GM12891 (cell line): ENCODE results near the gene DTNA.

Source experiments
- DNase-seq: peaks from one replicate; pipeline ENCODE4 v3.0.0; 2011; ENCODE audit warnings: low spot score; ENCODE audit not compliant: insufficient read length
- FAIRE-seq: peaks from 2 replicates; lab custom pipeline; 2011; peaks lifted over from hg19 to GRCh38; lab: Jason Lieb, UNC
- PAX5 ChIP-seq: IDR thresholded peaks from 2 replicates; pipeline ENCODE4 v1.6.1; 2011; ENCODE audit warnings: low read length, moderate library complexity, mild to moderate bottlenecking; ENCODE audit not compliant: insufficient read depth, severe bottlenecking
- POLR2A ChIP-seq: IDR thresholded peaks from 2 replicates; pipeline ENCODE4 v1.6.1; 2011; ENCODE audit warnings: low read depth, low read length, control low read depth
- POLR2AphosphoS5 ChIP-seq: IDR thresholded peaks from 2 replicates; pipeline ENCODE4 v1.6.1; 2011; ENCODE audit warnings: low read depth, low read length, control low read depth
- POU2F2 ChIP-seq: IDR thresholded peaks from 2 replicates; pipeline ENCODE4 v1.6.1; 2011; ENCODE audit warnings: low read depth, mild to moderate bottlenecking, control low read depth, low read length, moderate library complexity
- SPI1 ChIP-seq: IDR thresholded peaks from 2 replicates; pipeline ENCODE4 v1.6.1; 2011; ENCODE audit warnings: low read depth, low read length, control low read depth
- TAF1 ChIP-seq: IDR thresholded peaks from 2 replicates; pipeline ENCODE4 v1.6.1; 2011; ENCODE audit warnings: low read depth, low read length, control low read depth

Gene DTNA

GRCh38 chr18:34760444-34760843, 50.3 kb downstream of the DTNA start:
- TF ChIP-seq POLR2A = no peak
- TF ChIP-seq POU2F2 = no peak
- no peak for TF ChIP-seq PAX5
- no peak for TF ChIP-seq SPI1
- TF ChIP-seq TAF1 = no peak
- TF ChIP-seq POLR2AphosphoS5 = no peak
- DNase-seq = no peak
- no peak for FAIRE-seq

GRCh38 chr18:34764451-34764850, 54.4 kb downstream of the DTNA start:
- DNase-seq = no peak
- TF ChIP-seq PAX5 = no peak
- no peak for TF ChIP-seq POLR2AphosphoS5
- TF ChIP-seq POU2F2 = no peak

GRCh38 chr18:34767601-34768027, 57.5 kb downstream of the DTNA start:
- TF ChIP-seq SPI1 = no peak
- TF ChIP-seq POU2F2 = no peak
- TF ChIP-seq PAX5 = no peak
- TF ChIP-seq POLR2A = no peak
- no peak for TF ChIP-seq POLR2AphosphoS5
- TF ChIP-seq TAF1 = no peak
- no peak for DNase-seq
- no peak for FAIRE-seq

More at GRCh38 chr18:34764451-34764850, 54.4 kb downstream of the DTNA start:
- FAIRE-seq = no peak

GRCh38 chr18:34771958-34772357, 61.9 kb downstream of the DTNA start:
- DNase-seq (no peak), FAIRE-seq (no peak)
- TF ChIP-seq SPI1 (no peak), PAX5 (no peak), TAF1 (no peak), POU2F2 (no peak), POLR2A (no peak), POLR2AphosphoS5 (no peak)

GRCh38 chr18:34772887-34773286, 62.8 kb downstream of the DTNA start:
- no peak for TF ChIP-seq PAX5
- TF ChIP-seq POLR2AphosphoS5 = no peak
- TF ChIP-seq POU2F2 = no peak
- no peak for TF ChIP-seq TAF1
- no peak for TF ChIP-seq SPI1
- TF ChIP-seq POLR2A = no peak
- no peak for DNase-seq
- FAIRE-seq = no peak

- FAIRE-seq (no peak), DNase-seq (no peak)
- TF ChIP-seq TAF1 (no peak), POLR2A (no peak), PAX5 (no peak), POU2F2 (no peak), POLR2AphosphoS5 (no peak)
Observed at GRCh38 chr18:34773378-34773777, 63.3 kb downstream of the DTNA start.

- TF ChIP-seq PAX5 (no peak), SPI1 (no peak), TAF1 (no peak)
- no peak for DNase-seq
- no peak for FAIRE-seq
Observed at GRCh38 chr18:34773961-34774766, 64.1 kb downstream of the DTNA start.

GRCh38 chr18:34775461-34775860, 65.4 kb downstream of the DTNA start:
- FAIRE-seq (no peak), DNase-seq (no peak)
- no peak for TF ChIP-seq POLR2A
- TF ChIP-seq TAF1 = no peak
- TF ChIP-seq POLR2AphosphoS5 = no peak

- TF ChIP-seq TAF1 (no peak), POLR2A (no peak), SPI1 (no peak), POLR2AphosphoS5 (no peak), POU2F2 (no peak), PAX5 (no peak)
- DNase-seq (no peak), FAIRE-seq (no peak)
Observed at GRCh38 chr18:34779112-34779511, 69.0 kb downstream of the DTNA start.

- no peak for FAIRE-seq
- TF ChIP-seq POLR2AphosphoS5 = no peak
- no peak for TF ChIP-seq SPI1
- TF ChIP-seq TAF1 = no peak
- no peak for TF ChIP-seq PAX5
- TF ChIP-seq POU2F2 = no peak
- no peak for TF ChIP-seq POLR2A
- no peak for DNase-seq
Observed at GRCh38 chr18:34780856-34781255, 70.8 kb downstream of the DTNA start.
